Sigmoid colon (tissue), 4 donors: ENCODE data around the gene PCDHB2.

ENCODE experiments used
- CTCF ChIP-seq, 4 experiments: fragments of 450-650 bp in 3 of 4; fragments of 200-600 bp in 1 of 4; IDR thresholded peaks; one replicate each; pipeline ENCODE4 v1.5.1; 2016 to 2019; ENCODE audit warnings: antibody characterized with exemption in 4 of 4, mild to moderate bottlenecking in 3 of 4, moderate library complexity in 2 of 4
- EP300 ChIP-seq, 4 donors: sonication (generic); formaldehyde crosslinking; IDR thresholded peaks; one replicate each; pipeline ENCODE4 v1.6.1; 2017; ENCODE audit warnings: antibody characterized with exemption in 4 of 4
- POLR2A ChIP-seq, 2 donors: fragments of 450-650 bp; IDR thresholded peaks; one replicate each; pipeline ENCODE4 v1.6.1; 2016; ENCODE audit warnings: antibody characterized with exemption in 2 of 2, mild to moderate bottlenecking in 2 of 2, moderate library complexity in 2 of 2
- POLR2AphosphoS5 ChIP-seq, 4 donors: sonication (generic); formaldehyde crosslinking; IDR thresholded peaks; one replicate each; pipeline ENCODE4 v1.6.1; 2017; ENCODE audit warnings: antibody characterized with exemption in 4 of 4

GRCh38 chr5:141105350-141105749, 10.9 kb downstream of the PCDHB2 start:
- TF ChIP-seq POLR2A (IDR thresholded peaks at IDR 0.05): no peak
- no peak for TF ChIP-seq POLR2AphosphoS5 (IDR thresholded peaks at IDR 0.05)
- no peak for TF ChIP-seq CTCF (IDR thresholded peaks at IDR 0.05)
- no peak for TF ChIP-seq EP300 (IDR thresholded peaks at IDR 0.05)
